ENCODE measurements around the gene GORASP2. TPM values are rescaled to one million over a fixed set of nuclear protein-coding genes. Genes with fewer than 3 reads are reported as not detected.
"Not testable (repeated sequence)": the region's sequence is repeated elsewhere in the genome, so short reads cannot be mapped to it uniquely, and the experiment has no call there.

The GORASP2 gene
- polyA plus RNA-seq, 4 donors: 32.7 to 67.2 (median 44.6) TPM

GRCh38 chr2:170914994-170915666 lies 13.9 kb upstream of the GORASP2 start:
- H3K4me1 ChIP-seq (ENCODE audit: control insufficient read depth in 3 of 3, insufficient read depth in 2 of 3, low read depth in 1 of 3, low read length in 2 of 3); DNase-seq; H3K27me3 ChIP-seq (ENCODE audit: control insufficient read depth in 3 of 3, insufficient read depth in 3 of 3, low read length in 3 of 3); H3K27ac ChIP-seq (ENCODE audit: low read depth in 1 of 3, low read length in 2 of 3); H3K36me3 ChIP-seq (ENCODE audit: control insufficient read depth in 3 of 3, insufficient read depth in 2 of 3, low read depth in 1 of 3, low read length in 3 of 3); FAIRE-seq; H3K4me3 ChIP-seq (ENCODE audit: low read depth in 1 of 3, low read length in 3 of 3): not testable (repeated sequence)
- peaks cover 0 to 47% of the 10 kb centered on the region in 2 donors for H3K9me3 ChIP-seq (ENCODE audit: control insufficient read depth in 2 of 2, insufficient read depth in 1 of 2, low read depth in 1 of 2, low read length in 1 of 2)
- WGBS, 3 donors: 95 to 96% (median 96%) methylated on average over 15 to 17 of the region's 17 CpGs

- H3K4me1 ChIP-seq (ENCODE audit: control insufficient read depth in 3 of 3, insufficient read depth in 2 of 3, low read depth in 1 of 3, low read length in 2 of 3): no peaks in the 10 kb centered on the region
- no peaks in the 10 kb centered on the region for H3K36me3 ChIP-seq (ENCODE audit: control insufficient read depth in 3 of 3, insufficient read depth in 2 of 3, low read depth in 1 of 3, low read length in 3 of 3)
- peaks cover 0 to 2% (median 0%) of the 10 kb centered on the region in 3 donors for H3K27me3 ChIP-seq (ENCODE audit: control insufficient read depth in 3 of 3, insufficient read depth in 3 of 3, low read length in 3 of 3)
- WGBS, 3 donors: 92 to 95% (median 95%) methylated on average over 11 of the region's 11 CpGs
- FAIRE-seq (no peak), DNase-seq (no peak)
- H3K9me3 ChIP-seq (ENCODE audit: control insufficient read depth in 2 of 2, insufficient read depth in 1 of 2, low read depth in 1 of 2, low read length in 1 of 2): peaks cover 0 to 47% of the 10 kb centered on the region in 2 donors
- H3K4me3 ChIP-seq (ENCODE audit: low read depth in 1 of 3, low read length in 3 of 3): no peak overlapping the region
- H3K27ac ChIP-seq (ENCODE audit: low read depth in 1 of 3, low read length in 2 of 3): no peak overlapping the region
Observed at GRCh38 chr2:170917219-170917913, 11.7 kb upstream of the GORASP2 start.

GRCh38 chr2:170917957-170918356 lies 11.1 kb upstream of the GORASP2 start:
- no peak overlapping the region for H3K4me3 ChIP-seq (ENCODE audit: low read depth in 1 of 3, low read length in 3 of 3)
- DNase-seq: no peak
- peaks cover 0 to 43% of the 10 kb centered on the region in 2 donors for H3K9me3 ChIP-seq (ENCODE audit: control insufficient read depth in 2 of 2, insufficient read depth in 1 of 2, low read depth in 1 of 2, low read length in 1 of 2)
- H3K27me3 ChIP-seq (ENCODE audit: control insufficient read depth in 3 of 3, insufficient read depth in 3 of 3, low read length in 3 of 3): peaks cover 0 to 2% (median 0%) of the 10 kb centered on the region in 3 donors
- no peaks in the 10 kb centered on the region for H3K36me3 ChIP-seq (ENCODE audit: control insufficient read depth in 3 of 3, insufficient read depth in 2 of 3, low read depth in 1 of 3, low read length in 3 of 3)
- no peak overlapping the region for H3K27ac ChIP-seq (ENCODE audit: low read depth in 1 of 3, low read length in 2 of 3)
- WGBS, 3 donors: 89 to 93% (median 90%) methylated on average over 5 of the region's 5 CpGs
- no peak for FAIRE-seq
- no peaks in the 10 kb centered on the region for H3K4me1 ChIP-seq (ENCODE audit: control insufficient read depth in 3 of 3, insufficient read depth in 2 of 3, low read depth in 1 of 3, low read length in 2 of 3)

GRCh38 chr2:170921873-170922272 lies 7.2 kb upstream of the GORASP2 start:
- not testable (repeated sequence) for H3K4me1 ChIP-seq (ENCODE audit: control insufficient read depth in 3 of 3, insufficient read depth in 2 of 3, low read depth in 1 of 3, low read length in 2 of 3); DNase-seq; H3K36me3 ChIP-seq (ENCODE audit: control insufficient read depth in 3 of 3, insufficient read depth in 2 of 3, low read depth in 1 of 3, low read length in 3 of 3); H3K27me3 ChIP-seq (ENCODE audit: control insufficient read depth in 3 of 3, insufficient read depth in 3 of 3, low read length in 3 of 3); H3K4me3 ChIP-seq (ENCODE audit: low read depth in 1 of 3, low read length in 3 of 3); FAIRE-seq; H3K27ac ChIP-seq (ENCODE audit: low read depth in 1 of 3, low read length in 2 of 3)
- peaks cover 0 to 47% of the 10 kb centered on the region in 2 donors for H3K9me3 ChIP-seq (ENCODE audit: control insufficient read depth in 2 of 2, insufficient read depth in 1 of 2, low read depth in 1 of 2, low read length in 1 of 2)
- 93 to 97% (median 94%) methylated on average over 2 of the region's 2 CpGs for WGBS, 3 donors

GRCh38 chr2:170922634-170923494 lies 6.2 kb upstream of the GORASP2 start:
- H3K36me3 ChIP-seq (ENCODE audit: control insufficient read depth in 3 of 3, insufficient read depth in 2 of 3, low read depth in 1 of 3, low read length in 3 of 3): no peaks in the 10 kb centered on the region
- 90 to 92% (median 90%) methylated on average over 8 of the region's 8 CpGs for WGBS, 3 donors
- no peak for DNase-seq
- H3K4me3 ChIP-seq (ENCODE audit: low read depth in 1 of 3, low read length in 3 of 3): no peak overlapping the region
- H3K27me3 ChIP-seq (ENCODE audit: control insufficient read depth in 3 of 3, insufficient read depth in 3 of 3, low read length in 3 of 3): peaks cover 0 to under 1% (median 0%) of the 10 kb centered on the region in 3 donors
- H3K27ac ChIP-seq (ENCODE audit: low read depth in 1 of 3, low read length in 2 of 3): no peak overlapping the region
- peaks cover 0 to 37% of the 10 kb centered on the region in 2 donors for H3K9me3 ChIP-seq (ENCODE audit: control insufficient read depth in 2 of 2, insufficient read depth in 1 of 2, low read depth in 1 of 2, low read length in 1 of 2)
- no peak for FAIRE-seq
- no peaks in the 10 kb centered on the region for H3K4me1 ChIP-seq (ENCODE audit: control insufficient read depth in 3 of 3, insufficient read depth in 2 of 3, low read depth in 1 of 3, low read length in 2 of 3)

GRCh38 chr2:170923799-170924198 lies 5.3 kb upstream of the GORASP2 start:
- H3K27me3 ChIP-seq (ENCODE audit: control insufficient read depth in 3 of 3, insufficient read depth in 3 of 3, low read length in 3 of 3): no peaks in the 10 kb centered on the region
- H3K4me1 ChIP-seq (ENCODE audit: control insufficient read depth in 3 of 3, insufficient read depth in 2 of 3, low read depth in 1 of 3, low read length in 2 of 3): peaks cover 0 to 4% (median 0%) of the 10 kb centered on the region in 3 donors
- H3K36me3 ChIP-seq (ENCODE audit: control insufficient read depth in 3 of 3, insufficient read depth in 2 of 3, low read depth in 1 of 3, low read length in 3 of 3): no peaks in the 10 kb centered on the region
- DNase-seq (no peak), FAIRE-seq (no peak)
- 74 to 79% (median 77%) methylated on average over 1 of the region's 1 CpG for WGBS, 3 donors
- H3K27ac ChIP-seq (ENCODE audit: low read depth in 1 of 3, low read length in 2 of 3): no peak overlapping the region
- H3K4me3 ChIP-seq (ENCODE audit: low read depth in 1 of 3, low read length in 3 of 3): no peak overlapping the region
- H3K9me3 ChIP-seq (ENCODE audit: control insufficient read depth in 2 of 2, insufficient read depth in 1 of 2, low read depth in 1 of 2, low read length in 1 of 2): peaks cover 0 to 29% of the 10 kb centered on the region in 2 donors

- Histone ChIP-seq H3K4me1 (ENCODE audit: control insufficient read depth in 3 of 3, insufficient read depth in 2 of 3, low read depth in 1 of 3, low read length in 2 of 3) (peaks cover 0 to 4% (median 0%) of the 10 kb centered on the region in 3 donors), H3K36me3 (ENCODE audit: control insufficient read depth in 3 of 3, insufficient read depth in 2 of 3, low read depth in 1 of 3, low read length in 3 of 3) (no peaks in the 10 kb centered on the region)
- FAIRE-seq: no peak
Observed at GRCh38 chr2:170924969-170925368, 4.1 kb upstream of the GORASP2 start.

GRCh38 chr2:170925923-170926322 lies 3.1 kb upstream of the GORASP2 start:
- Histone ChIP-seq H3K27ac (ENCODE audit: low read depth in 1 of 3, low read length in 2 of 3) (no peak overlapping the region), H3K4me1 (ENCODE audit: control insufficient read depth in 3 of 3, insufficient read depth in 2 of 3, low read depth in 1 of 3, low read length in 2 of 3) (peaks cover 0 to 4% (median 0%) of the 10 kb centered on the region in 3 donors), H3K27me3 (ENCODE audit: control insufficient read depth in 3 of 3, insufficient read depth in 3 of 3, low read length in 3 of 3) (no peaks in the 10 kb centered on the region), H3K9me3 (ENCODE audit: control insufficient read depth in 2 of 2, insufficient read depth in 1 of 2, low read depth in 1 of 2, low read length in 1 of 2) (peaks cover 0 to 27% of the 10 kb centered on the region in 2 donors), H3K4me3 (ENCODE audit: low read depth in 1 of 3, low read length in 3 of 3) (no peak overlapping the region), H3K36me3 (ENCODE audit: control insufficient read depth in 3 of 3, insufficient read depth in 2 of 3, low read depth in 1 of 3, low read length in 3 of 3) (no peaks in the 10 kb centered on the region)
- no peak for DNase-seq
- FAIRE-seq: no peak
- WGBS, 3 donors: 81 to 88% (median 85%) methylated on average over 3 of the region's 3 CpGs

More at GRCh38 chr2:170924969-170925368, 4.1 kb upstream of the GORASP2 start:
- Histone ChIP-seq H3K27me3 (ENCODE audit: control insufficient read depth in 3 of 3, insufficient read depth in 3 of 3, low read length in 3 of 3) (no peaks in the 10 kb centered on the region), H3K4me3 (ENCODE audit: low read depth in 1 of 3, low read length in 3 of 3) (no peak overlapping the region), H3K9me3 (ENCODE audit: control insufficient read depth in 2 of 2, insufficient read depth in 1 of 2, low read depth in 1 of 2, low read length in 1 of 2) (peaks cover 0 to 27% of the 10 kb centered on the region in 2 donors), H3K27ac (ENCODE audit: low read depth in 1 of 3, low read length in 2 of 3) (no peak overlapping the region)
- no peak for DNase-seq

Measured in small intestine (tissue), 7 donors.